Measurements from ENCODE around the gene ASB1.

- TF ChIP-seq POLR2A (IDR thresholded peaks at IDR 0.05; ENCODE audit: low read depth, low read length), result no peak
- TF ChIP-seq POLR2AphosphoS5 (IDR thresholded peaks at IDR 0.05; ENCODE audit: low read depth, low read length), result no peak
Observed at GRCh38 chr2:238420878-238421694, 5.6 kb upstream of the ASB1 start.

Data from GM12892 (cell line).